ENCODE data around the gene ZMIZ2.
A peak's percentile ranks its signal among the peaks of the same experiment; 100 is the strongest.
"Not testable (repeated sequence)": the region's sequence is repeated elsewhere in the genome, so short reads cannot be mapped to it uniquely, and the experiment has no call there.

The ZMIZ2 gene, protein sequence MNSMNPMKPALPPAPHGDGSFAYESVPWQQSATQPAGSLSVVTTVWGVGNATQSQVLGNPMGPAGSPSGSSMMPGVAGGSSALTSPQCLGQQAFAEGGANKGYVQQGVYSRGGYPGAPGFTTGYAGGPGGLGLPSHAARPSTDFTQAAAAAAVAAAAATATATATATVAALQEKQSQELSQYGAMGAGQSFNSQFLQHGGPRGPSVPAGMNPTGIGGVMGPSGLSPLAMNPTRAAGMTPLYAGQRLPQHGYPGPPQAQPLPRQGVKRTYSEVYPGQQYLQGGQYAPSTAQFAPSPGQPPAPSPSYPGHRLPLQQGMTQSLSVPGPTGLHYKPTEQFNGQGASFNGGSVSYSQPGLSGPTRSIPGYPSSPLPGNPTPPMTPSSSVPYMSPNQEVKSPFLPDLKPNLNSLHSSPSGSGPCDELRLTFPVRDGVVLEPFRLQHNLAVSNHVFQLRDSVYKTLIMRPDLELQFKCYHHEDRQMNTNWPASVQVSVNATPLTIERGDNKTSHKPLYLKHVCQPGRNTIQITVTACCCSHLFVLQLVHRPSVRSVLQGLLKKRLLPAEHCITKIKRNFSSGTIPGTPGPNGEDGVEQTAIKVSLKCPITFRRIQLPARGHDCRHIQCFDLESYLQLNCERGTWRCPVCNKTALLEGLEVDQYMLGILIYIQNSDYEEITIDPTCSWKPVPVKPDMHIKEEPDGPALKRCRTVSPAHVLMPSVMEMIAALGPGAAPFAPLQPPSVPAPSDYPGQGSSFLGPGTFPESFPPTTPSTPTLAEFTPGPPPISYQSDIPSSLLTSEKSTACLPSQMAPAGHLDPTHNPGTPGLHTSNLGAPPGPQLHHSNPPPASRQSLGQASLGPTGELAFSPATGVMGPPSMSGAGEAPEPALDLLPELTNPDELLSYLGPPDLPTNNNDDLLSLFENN

DNA sequence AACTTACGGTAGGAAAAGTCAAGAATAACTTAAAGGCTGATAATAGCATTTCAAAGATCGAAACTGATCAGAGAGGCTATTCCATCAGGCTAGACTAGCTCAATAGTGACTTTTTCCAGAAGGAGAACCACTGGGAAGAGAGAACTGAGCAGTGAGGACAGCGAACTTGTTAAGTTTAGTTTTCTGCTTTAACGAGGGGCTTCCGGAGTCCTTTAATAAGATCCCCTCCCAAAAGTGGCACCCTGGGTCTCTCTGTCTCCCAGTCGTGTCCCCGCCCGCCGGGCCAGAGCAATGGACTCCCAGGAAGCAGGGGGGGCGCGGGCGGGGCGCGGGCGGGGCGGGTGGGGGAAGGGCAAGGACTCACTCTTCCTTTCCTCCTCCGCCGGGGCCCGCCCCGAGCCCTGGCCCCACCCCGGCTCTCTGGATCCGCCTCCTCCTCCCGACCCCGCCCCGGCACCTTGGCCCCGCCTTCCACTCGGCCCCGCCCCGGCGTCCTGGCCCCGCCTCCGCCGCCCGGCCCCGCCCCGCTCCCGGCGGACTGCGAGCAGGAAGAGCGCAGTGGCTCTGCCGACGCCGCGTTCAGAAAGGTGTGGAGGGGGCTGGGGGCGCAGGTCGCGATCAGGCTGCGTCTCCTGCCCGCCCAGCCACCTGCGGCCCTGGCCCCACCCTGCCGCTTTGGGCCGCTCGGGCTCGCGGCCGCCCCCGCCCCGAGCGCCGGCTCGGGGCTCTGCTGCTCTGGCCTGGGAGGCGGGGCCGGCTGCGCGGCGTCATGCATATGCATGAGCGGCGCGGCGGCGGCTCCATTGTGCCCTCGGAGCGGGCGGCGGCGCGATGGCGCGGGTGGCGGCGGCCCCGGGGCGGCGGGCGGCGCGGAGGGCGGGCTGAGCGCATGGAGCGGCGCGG, at the start of gene ZMIZ2:
TSS of gene ZMIZ2 (plus strand) at position 803 of the 903 bp plus-strand sequence. CDS start 7,403 bp downstream, outside the sequence.
- peak within 1 kb of the TSS; percentile 98 for H3K27ac ChIP-seq (ENCODE audit: low read depth, low read length)
- peak within 1 kb of the TSS; percentile 71 to 85 for H3K4me3 ChIP-seq (ENCODE audit: low read depth in 1 of 2, low read length in 2 of 2)
- peaks cover 24 to 29% of the 10 kb centered on the region in 2 donors for H3K4me1 ChIP-seq (ENCODE audit: control insufficient read depth in 1 of 2, insufficient read depth in 2 of 2, low read length in 2 of 2)
- H3K27me3 ChIP-seq (ENCODE audit: control insufficient read depth in 1 of 2, insufficient read depth in 2 of 2, low read length in 2 of 2), result no peaks in the 10 kb centered on the region
- H3K9me3 ChIP-seq (ENCODE audit: control insufficient read depth in 1 of 2, low read length in 2 of 2), result no peaks in the 10 kb centered on the region
- peak within 1 kb of the TSS; percentile 88 to 89 for H3K9ac ChIP-seq (ENCODE audit: low read depth in 1 of 2, low read length in 2 of 2)
- no peaks in the 10 kb centered on the region for H3K36me3 ChIP-seq (ENCODE audit: control insufficient read depth in 1 of 2, insufficient read depth in 2 of 2, low read length in 2 of 2)

DNA sequence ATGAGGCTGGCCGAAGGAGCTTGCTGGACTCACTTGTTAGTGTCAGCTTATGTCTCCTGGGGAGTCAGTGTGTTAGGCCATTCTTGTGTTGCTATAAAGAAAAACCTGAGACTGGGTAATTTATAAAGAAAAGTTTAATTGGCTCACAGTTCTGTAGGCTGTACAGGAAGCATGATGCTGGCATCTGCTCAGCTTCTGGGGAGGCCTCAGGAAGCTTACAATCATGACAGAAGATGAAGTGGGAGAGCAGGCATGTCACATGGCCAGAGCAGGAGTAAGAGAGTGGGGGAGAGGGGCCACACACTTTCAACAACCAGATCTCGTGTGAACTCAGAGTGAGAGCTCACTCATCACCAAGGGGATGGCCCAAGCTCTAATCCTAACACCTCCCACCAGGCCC, 49.0 kb upstream of the ZMIZ2 start:
- H3K4me3 ChIP-seq (ENCODE audit: low read depth in 1 of 2, low read length in 2 of 2); H3K9ac ChIP-seq (ENCODE audit: low read depth in 1 of 2, low read length in 2 of 2); H3K9me3 ChIP-seq (ENCODE audit: control insufficient read depth in 1 of 2, low read length in 2 of 2); H3K4me1 ChIP-seq (ENCODE audit: control insufficient read depth in 1 of 2, insufficient read depth in 2 of 2, low read length in 2 of 2); H3K27me3 ChIP-seq (ENCODE audit: control insufficient read depth in 1 of 2, insufficient read depth in 2 of 2, low read length in 2 of 2); H3K27ac ChIP-seq (ENCODE audit: low read depth, low read length): not testable (repeated sequence)
- H3K36me3 ChIP-seq (ENCODE audit: control insufficient read depth in 1 of 2, insufficient read depth in 2 of 2, low read length in 2 of 2), result peaks cover 50 to 80% of the 10 kb centered on the region in 2 donors

DNA sequence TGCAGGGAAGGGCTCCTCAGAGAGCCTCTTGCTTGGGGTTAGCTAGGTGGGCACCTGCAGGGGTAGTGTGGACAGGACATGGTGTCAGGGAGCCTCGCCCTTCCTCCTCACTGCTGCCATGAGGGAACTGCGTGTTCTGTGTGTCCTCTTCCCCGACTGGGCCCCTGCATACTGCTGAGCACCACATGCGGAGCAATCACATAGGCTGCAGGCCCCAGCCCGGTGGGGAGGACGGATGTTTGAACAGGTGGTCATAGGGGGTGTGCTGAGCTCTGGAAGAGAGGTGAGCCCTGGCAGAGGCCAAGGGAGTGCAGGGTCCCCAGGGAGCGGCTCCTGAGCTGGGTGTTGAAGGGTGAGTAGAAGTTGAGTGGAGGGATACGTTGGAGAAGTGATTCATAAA, 48.3 kb upstream of the ZMIZ2 start:
- Histone ChIP-seq H3K27me3 (ENCODE audit: control insufficient read depth in 1 of 2, insufficient read depth in 2 of 2, low read length in 2 of 2) (no peaks in the 10 kb centered on the region), H3K9ac (ENCODE audit: low read depth in 1 of 2, low read length in 2 of 2) (no peak overlapping the region), H3K27ac (ENCODE audit: low read depth, low read length) (no peak overlapping the region), H3K36me3 (ENCODE audit: control insufficient read depth in 1 of 2, insufficient read depth in 2 of 2, low read length in 2 of 2) (peaks cover 47 to 73% of the 10 kb centered on the region in 2 donors), H3K4me3 (ENCODE audit: low read depth in 1 of 2, low read length in 2 of 2) (no peak overlapping the region), H3K4me1 (ENCODE audit: control insufficient read depth in 1 of 2, insufficient read depth in 2 of 2, low read length in 2 of 2) (no peaks in the 10 kb centered on the region), H3K9me3 (ENCODE audit: control insufficient read depth in 1 of 2, low read length in 2 of 2) (no peaks in the 10 kb centered on the region)

DNA sequence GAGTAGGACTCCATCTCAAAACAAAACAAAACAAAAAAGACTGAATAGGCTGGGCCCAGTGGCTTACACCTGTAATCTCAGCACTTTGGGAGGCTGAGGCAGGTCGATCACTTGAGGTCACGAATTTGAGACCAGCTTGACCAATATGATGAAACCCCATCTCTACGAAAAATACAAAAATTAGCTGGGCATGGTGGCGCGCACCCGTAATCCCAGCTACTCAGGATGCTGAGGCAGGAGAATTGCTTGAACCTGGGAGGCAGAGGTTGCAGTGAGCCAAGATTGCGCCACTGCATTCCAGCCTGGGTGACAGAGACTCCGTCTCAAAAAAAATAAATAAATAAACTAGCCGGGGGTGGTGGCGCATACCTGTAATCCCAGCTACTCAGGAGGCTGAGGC, 45.3 kb upstream of the ZMIZ2 start:
- H3K4me1 ChIP-seq (ENCODE audit: control insufficient read depth in 1 of 2, insufficient read depth in 2 of 2, low read length in 2 of 2); H3K27ac ChIP-seq (ENCODE audit: low read depth, low read length); H3K9ac ChIP-seq (ENCODE audit: low read depth in 1 of 2, low read length in 2 of 2); H3K9me3 ChIP-seq (ENCODE audit: control insufficient read depth in 1 of 2, low read length in 2 of 2); H3K4me3 ChIP-seq (ENCODE audit: low read depth in 1 of 2, low read length in 2 of 2); H3K27me3 ChIP-seq (ENCODE audit: control insufficient read depth in 1 of 2, insufficient read depth in 2 of 2, low read length in 2 of 2): not testable (repeated sequence)
- H3K36me3 ChIP-seq (ENCODE audit: control insufficient read depth in 1 of 2, insufficient read depth in 2 of 2, low read length in 2 of 2), result peaks cover 45 to 69% of the 10 kb centered on the region in 2 donors

DNA sequence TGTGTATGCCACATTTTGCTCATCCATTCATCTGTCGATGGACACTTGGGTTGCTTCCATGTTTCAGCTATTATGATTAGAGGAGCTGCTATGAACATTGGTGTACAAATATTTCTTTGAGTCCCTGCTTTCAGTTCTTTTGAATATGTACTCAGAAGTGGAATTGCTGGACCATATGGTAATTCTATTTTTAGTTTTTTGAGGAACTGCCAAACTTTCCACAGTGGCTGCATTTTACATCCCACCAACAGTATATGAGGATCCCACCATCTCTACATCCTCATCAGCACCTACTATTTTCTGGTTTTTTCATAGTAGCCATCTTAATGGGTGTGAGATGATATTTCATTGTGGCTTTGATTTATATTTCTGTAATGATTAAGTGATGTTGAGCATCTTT, 44.7 kb upstream of the ZMIZ2 start:
- H3K27me3 ChIP-seq (ENCODE audit: control insufficient read depth in 1 of 2, insufficient read depth in 2 of 2, low read length in 2 of 2), result no peaks in the 10 kb centered on the region
- H3K4me1 ChIP-seq (ENCODE audit: control insufficient read depth in 1 of 2, insufficient read depth in 2 of 2, low read length in 2 of 2), result no peaks in the 10 kb centered on the region
- no peak overlapping the region for H3K9ac ChIP-seq (ENCODE audit: low read depth in 1 of 2, low read length in 2 of 2)
- peaks cover 47 to 72% of the 10 kb centered on the region in 2 donors for H3K36me3 ChIP-seq (ENCODE audit: control insufficient read depth in 1 of 2, insufficient read depth in 2 of 2, low read length in 2 of 2)
- H3K9me3 ChIP-seq (ENCODE audit: control insufficient read depth in 1 of 2, low read length in 2 of 2), result no peaks in the 10 kb centered on the region
- no peak overlapping the region for H3K4me3 ChIP-seq (ENCODE audit: low read depth in 1 of 2, low read length in 2 of 2)
- no peak overlapping the region for H3K27ac ChIP-seq (ENCODE audit: low read depth, low read length)

DNA sequence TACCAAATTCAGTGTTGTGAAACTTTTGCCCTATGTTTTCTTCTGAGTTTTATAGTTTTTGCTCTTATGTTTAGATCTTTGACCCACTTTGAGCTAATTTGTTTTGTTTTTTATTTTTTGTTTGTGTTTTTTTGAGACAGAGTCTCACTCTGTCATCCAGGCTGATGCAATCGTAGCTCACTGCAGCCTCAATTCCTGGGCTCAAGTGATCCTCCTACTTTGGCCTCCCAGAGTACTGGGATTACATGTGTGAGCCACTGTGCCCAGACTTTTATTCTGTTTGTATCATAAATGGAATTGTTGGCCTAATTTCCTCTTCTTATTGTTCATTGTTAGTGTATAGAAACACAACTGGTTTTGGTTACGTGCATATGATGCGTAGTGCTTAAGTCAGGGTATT, 43.2 kb upstream of the ZMIZ2 start:
- H3K4me1 ChIP-seq (ENCODE audit: control insufficient read depth in 1 of 2, insufficient read depth in 2 of 2, low read length in 2 of 2), result no peaks in the 10 kb centered on the region
- H3K9me3 ChIP-seq (ENCODE audit: control insufficient read depth in 1 of 2, low read length in 2 of 2), result no peaks in the 10 kb centered on the region
- H3K4me3 ChIP-seq (ENCODE audit: low read depth in 1 of 2, low read length in 2 of 2), result no peak overlapping the region
- H3K36me3 ChIP-seq (ENCODE audit: control insufficient read depth in 1 of 2, insufficient read depth in 2 of 2, low read length in 2 of 2), result peaks cover 46 to 74% of the 10 kb centered on the region in 2 donors
- no peak overlapping the region for H3K9ac ChIP-seq (ENCODE audit: low read depth in 1 of 2, low read length in 2 of 2)
- H3K27ac ChIP-seq (ENCODE audit: low read depth, low read length), result no peak overlapping the region
- no peaks in the 10 kb centered on the region for H3K27me3 ChIP-seq (ENCODE audit: control insufficient read depth in 1 of 2, insufficient read depth in 2 of 2, low read length in 2 of 2)

DNA sequence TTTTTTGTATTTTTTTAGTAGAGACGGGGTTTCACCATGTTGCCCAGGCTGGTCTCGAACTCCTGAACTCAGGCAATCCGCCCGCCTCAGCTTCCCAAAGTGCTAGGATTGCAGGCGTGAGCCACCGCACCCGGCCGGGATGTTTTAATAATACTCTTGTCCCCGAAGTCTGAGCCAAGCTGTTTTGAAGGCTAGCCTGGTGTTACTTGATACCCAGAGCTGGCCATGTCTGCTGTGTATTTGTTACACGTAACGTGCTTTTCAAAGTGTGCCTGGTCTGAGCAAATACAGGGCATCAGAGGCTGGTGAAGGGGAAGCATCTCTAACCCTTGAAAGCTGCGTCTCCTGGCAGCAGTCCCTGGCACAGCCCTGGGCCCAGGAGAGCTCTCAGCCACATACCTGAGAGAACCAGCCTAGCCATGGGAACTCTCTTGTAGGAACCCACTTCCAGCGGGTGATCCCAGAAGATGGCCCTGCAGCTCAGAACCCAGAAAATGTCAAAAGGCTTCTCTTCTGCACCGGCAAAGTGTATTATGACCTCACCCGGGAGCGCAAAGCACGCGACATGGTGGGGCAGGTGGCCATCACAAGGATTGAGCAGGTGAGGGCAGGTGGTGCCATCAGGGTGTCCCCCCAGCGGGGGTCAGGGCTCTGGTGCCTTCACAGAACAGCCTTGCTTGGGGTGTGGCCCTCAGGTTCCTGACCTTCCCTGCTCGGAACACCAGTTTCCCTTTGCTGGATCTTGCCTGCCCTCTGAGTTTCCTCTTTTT, 41.7 kb upstream of the ZMIZ2 start:
- no peaks in the 10 kb centered on the region for H3K4me1 ChIP-seq (ENCODE audit: control insufficient read depth in 1 of 2, insufficient read depth in 2 of 2, low read length in 2 of 2)
- H3K4me3 ChIP-seq (ENCODE audit: low read depth in 1 of 2, low read length in 2 of 2), result no peak overlapping the region
- no peaks in the 10 kb centered on the region for H3K27me3 ChIP-seq (ENCODE audit: control insufficient read depth in 1 of 2, insufficient read depth in 2 of 2, low read length in 2 of 2)
- H3K27ac ChIP-seq (ENCODE audit: low read depth, low read length), result no peak overlapping the region
- H3K9ac ChIP-seq (ENCODE audit: low read depth in 1 of 2, low read length in 2 of 2), result no peak overlapping the region
- H3K9me3 ChIP-seq (ENCODE audit: control insufficient read depth in 1 of 2, low read length in 2 of 2), result no peaks in the 10 kb centered on the region
- H3K36me3 ChIP-seq (ENCODE audit: control insufficient read depth in 1 of 2, insufficient read depth in 2 of 2, low read length in 2 of 2), result peaks cover 37 to 63% of the 10 kb centered on the region in 2 donors

DNA sequence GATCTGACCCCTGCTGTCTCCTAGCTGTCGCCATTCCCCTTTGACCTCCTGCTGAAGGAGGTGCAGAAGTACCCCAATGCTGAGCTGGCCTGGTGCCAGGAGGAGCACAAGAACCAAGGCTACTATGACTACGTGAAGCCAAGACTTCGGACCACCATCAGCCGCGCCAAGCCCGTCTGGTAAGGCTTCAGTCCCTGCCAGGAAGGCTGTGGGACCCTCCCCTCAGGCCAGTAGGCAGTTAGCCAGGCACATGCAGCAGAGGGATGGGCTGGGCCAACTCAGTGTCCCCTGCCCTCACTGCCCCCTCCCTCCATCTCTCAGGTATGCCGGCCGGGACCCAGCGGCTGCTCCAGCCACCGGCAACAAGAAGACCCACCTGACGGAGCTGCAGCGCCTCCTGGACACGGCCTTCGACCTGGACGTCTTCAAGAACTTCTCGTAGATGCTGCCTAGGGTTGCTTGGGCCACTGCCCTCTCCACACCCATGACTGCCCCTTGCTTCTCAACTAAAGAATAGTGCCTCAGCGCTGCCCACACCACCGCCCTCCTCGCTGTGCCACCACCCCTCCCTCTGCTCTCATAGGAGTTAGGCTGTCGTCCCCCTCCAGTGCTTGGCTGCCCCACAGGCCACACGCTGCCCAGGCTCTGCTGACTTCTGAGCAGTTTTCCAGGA, 41.0 kb upstream of the ZMIZ2 start:
- Histone ChIP-seq H3K4me3 (ENCODE audit: low read depth in 1 of 2, low read length in 2 of 2) (no peak overlapping the region), H3K4me1 (ENCODE audit: control insufficient read depth in 1 of 2, insufficient read depth in 2 of 2, low read length in 2 of 2) (no peaks in the 10 kb centered on the region), H3K27me3 (ENCODE audit: control insufficient read depth in 1 of 2, insufficient read depth in 2 of 2, low read length in 2 of 2) (no peaks in the 10 kb centered on the region), H3K9me3 (ENCODE audit: control insufficient read depth in 1 of 2, low read length in 2 of 2) (no peaks in the 10 kb centered on the region), H3K9ac (ENCODE audit: low read depth in 1 of 2, low read length in 2 of 2) (no peak overlapping the region), H3K36me3 (ENCODE audit: control insufficient read depth in 1 of 2, insufficient read depth in 2 of 2, low read length in 2 of 2) (peaks cover 34 to 57% of the 10 kb centered on the region in 2 donors), H3K27ac (ENCODE audit: low read depth, low read length) (no peak overlapping the region)

All from duodenal mucosa (tissue), 2 donors.